ENCODE measurements around the gene SMG9. TPM values are rescaled to one million over a fixed set of nuclear protein-coding genes. Genes with fewer than 3 reads are reported as not detected.

SMG9 gene
- polyA plus RNA-seq, 1 experiment, result 14.8 TPM

DNA sequence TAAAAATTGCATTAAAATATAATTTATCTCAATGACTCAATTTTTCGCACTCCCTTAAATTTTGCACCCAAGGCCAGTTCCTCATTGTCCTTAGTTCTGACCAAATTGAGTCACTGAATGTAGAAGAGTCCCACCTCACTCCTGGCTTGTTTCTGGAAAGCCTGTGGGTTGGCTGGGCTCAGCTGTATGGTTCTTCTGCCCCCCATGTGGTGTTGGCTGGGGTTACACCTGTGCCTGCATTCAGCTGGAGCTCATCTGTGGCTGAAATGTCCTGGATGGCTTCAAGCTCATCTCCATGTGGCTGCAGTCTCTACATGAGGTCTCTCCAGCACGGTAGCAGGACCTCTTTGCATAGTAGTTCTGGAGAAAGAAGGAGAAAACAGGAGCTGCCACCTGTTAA lies 46.0 kb downstream of the SMG9 start:
- POLR2A ChIA-PET, result no interaction called here
- no peak for TF ChIP-seq CTCF (IDR thresholded peaks at IDR 0.05; ENCODE audit: insufficient read depth, low read depth, low read length)
- Histone ChIP-seq H3K27me3 (ENCODE audit: control insufficient read depth, insufficient read depth, low read length) (no peaks in the 10 kb centered on the region), H3K4me3 (ENCODE audit: low read depth, low read length) (no peak overlapping the region), H3K36me3 (ENCODE audit: control insufficient read depth, insufficient read depth, low read length) (no peaks in the 10 kb centered on the region)
- no peak for DNase-seq (ENCODE audit: low read depth)
- CTCF ChIA-PET, result interaction anchor here (0.7 kb wide), 1 partner anchor 8 kb away, joined by 3 read pairs; no protein-coding TSS in a partner anchor

- Histone ChIP-seq H3K27me3 (ENCODE audit: control insufficient read depth, insufficient read depth, low read length) (no peaks in the 10 kb centered on the region), H3K4me3 (ENCODE audit: low read depth, low read length) (no peak overlapping the region), H3K36me3 (ENCODE audit: control insufficient read depth, insufficient read depth, low read length) (no peaks in the 10 kb centered on the region)
- CTCF ChIA-PET, result no interaction called here
- POLR2A ChIA-PET, result no interaction called here
- no peak for TF ChIP-seq CTCF (IDR thresholded peaks at IDR 0.05; ENCODE audit: insufficient read depth, low read depth, low read length)
- DNase-seq (ENCODE audit: low read depth), result no peak
Measured at GRCh38 chr19:43707158-43707712, 47.5 kb downstream of the SMG9 start.

- Histone ChIP-seq H3K27me3 (ENCODE audit: control insufficient read depth, insufficient read depth, low read length) (no peaks in the 10 kb centered on the region), H3K4me3 (ENCODE audit: low read depth, low read length) (no peak overlapping the region), H3K36me3 (ENCODE audit: control insufficient read depth, insufficient read depth, low read length) (no peaks in the 10 kb centered on the region)
- ChIA-PET POLR2A (no interaction called here), CTCF (interaction anchor here (1.3 kb wide), 1 partner anchor 27 kb away, joined by 3 read pairs; no protein-coding TSS in a partner anchor)
- no peak for DNase-seq (ENCODE audit: low read depth)
- no peak for TF ChIP-seq CTCF (IDR thresholded peaks at IDR 0.05; ENCODE audit: insufficient read depth, low read depth, low read length)
Measured at GRCh38 chr19:43705729-43706128, 49.0 kb downstream of the SMG9 start.

DNA sequence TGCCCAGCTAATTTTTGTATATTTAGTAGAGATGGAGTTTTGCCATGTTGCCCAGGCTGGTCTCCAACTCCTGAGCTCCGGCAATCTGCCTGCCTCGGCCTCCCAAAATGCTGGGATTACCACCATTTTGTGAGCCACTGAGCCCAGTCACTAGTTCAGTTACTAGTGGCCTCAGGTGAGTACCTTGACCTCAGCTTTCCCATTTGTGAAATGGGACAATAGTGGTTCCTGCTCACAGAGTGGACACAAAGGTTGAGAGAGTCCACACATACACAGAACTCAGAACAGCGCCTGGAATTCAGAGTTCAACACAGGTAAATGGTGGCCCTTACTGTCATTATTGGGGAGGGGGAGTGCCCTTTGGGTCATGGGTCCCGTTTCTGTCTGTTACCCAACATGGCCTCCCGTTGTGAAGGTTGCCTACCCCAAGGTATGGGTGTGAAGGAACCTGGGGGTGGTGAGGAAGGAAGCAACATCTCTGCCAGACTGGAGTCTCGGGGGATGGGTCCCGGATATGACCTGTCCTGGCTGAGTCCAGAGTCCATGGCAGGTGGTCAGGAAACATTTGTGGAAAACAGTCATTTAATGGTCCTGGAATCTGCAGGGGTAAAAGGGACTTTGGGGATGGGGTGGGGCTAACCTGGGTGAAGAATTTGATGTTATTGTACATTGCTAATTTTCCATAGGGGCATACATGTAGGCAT lies 50.6 kb downstream of the SMG9 start:
- CTCF ChIA-PET, result interaction anchor here (0.6 to 1.6 kb wide), 5 partner anchors 41 to 266 kb away, joined by 3 to 5 read pairs (median 5); no protein-coding TSS in a partner anchor
- TF ChIP-seq CTCF (IDR thresholded peaks at IDR 0.05; ENCODE audit: insufficient read depth, low read depth, low read length), result no peak
- POLR2A ChIA-PET, result no interaction called here

DNA sequence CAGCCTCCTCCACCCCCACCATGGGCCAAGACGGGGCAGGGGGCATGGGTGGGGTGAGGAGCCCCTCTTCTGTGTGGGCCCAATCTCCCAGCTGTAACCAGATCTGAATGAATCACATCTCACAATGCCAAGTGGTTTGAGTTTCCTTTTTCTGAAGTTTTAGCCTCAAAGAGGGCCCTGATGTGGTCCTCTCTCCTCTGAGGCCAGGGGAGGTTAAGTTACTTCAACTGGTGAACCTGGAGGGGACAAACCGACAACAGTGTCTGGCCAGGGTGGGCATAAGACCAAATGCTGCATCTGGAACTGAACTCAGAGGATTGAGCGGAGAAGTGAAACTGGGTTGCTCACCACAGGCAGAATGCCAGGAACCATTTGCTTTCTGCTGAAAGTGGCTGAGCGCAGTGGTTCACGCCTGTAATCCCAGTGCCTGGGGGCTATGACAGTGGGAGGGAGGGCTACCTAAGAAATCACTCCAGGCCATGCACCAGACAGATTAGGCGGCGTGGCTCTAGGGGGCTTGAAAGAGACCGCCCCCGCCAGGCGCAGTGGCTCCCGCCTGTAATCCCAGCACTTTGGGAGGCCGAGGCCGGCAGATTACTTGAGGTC lies 54.3 kb downstream of the SMG9 start:
- TF ChIP-seq CTCF (IDR thresholded peaks at IDR 0.05; ENCODE audit: insufficient read depth, low read depth, low read length), result no peak
- no peaks in the 10 kb centered on the region for H3K36me3 ChIP-seq (ENCODE audit: control insufficient read depth, insufficient read depth, low read length)
- ChIA-PET CTCF (interaction anchor here (1.2 kb wide), 1 partner anchor 32 kb away, joined by 3 read pairs; no protein-coding TSS in a partner anchor), POLR2A (no interaction called here)
- DNase-seq (ENCODE audit: low read depth), result peak; percentile 26
- no peak overlapping the region for H3K4me3 ChIP-seq (ENCODE audit: low read depth, low read length)
- peaks cover 3% of the 10 kb centered on the region for H3K27me3 ChIP-seq (ENCODE audit: control insufficient read depth, insufficient read depth, low read length)

More for the DNA sequence above, 50.6 kb downstream of the SMG9 start:
- no peak for DNase-seq (ENCODE audit: low read depth)
- Histone ChIP-seq H3K4me3 (ENCODE audit: low read depth, low read length) (no peak overlapping the region), H3K27me3 (ENCODE audit: control insufficient read depth, insufficient read depth, low read length) (no peaks in the 10 kb centered on the region), H3K36me3 (ENCODE audit: control insufficient read depth, insufficient read depth, low read length) (no peaks in the 10 kb centered on the region)
